HS-5 (cell line): Measurements from ENCODE around the gene DCLK1.

Source experiments
- DNase-seq: peaks from one replicate; pipeline ENCODE4 v3.0.0-alpha.2; 2012; ENCODE audit warnings: low read depth

The DCLK1 gene

DNA sequence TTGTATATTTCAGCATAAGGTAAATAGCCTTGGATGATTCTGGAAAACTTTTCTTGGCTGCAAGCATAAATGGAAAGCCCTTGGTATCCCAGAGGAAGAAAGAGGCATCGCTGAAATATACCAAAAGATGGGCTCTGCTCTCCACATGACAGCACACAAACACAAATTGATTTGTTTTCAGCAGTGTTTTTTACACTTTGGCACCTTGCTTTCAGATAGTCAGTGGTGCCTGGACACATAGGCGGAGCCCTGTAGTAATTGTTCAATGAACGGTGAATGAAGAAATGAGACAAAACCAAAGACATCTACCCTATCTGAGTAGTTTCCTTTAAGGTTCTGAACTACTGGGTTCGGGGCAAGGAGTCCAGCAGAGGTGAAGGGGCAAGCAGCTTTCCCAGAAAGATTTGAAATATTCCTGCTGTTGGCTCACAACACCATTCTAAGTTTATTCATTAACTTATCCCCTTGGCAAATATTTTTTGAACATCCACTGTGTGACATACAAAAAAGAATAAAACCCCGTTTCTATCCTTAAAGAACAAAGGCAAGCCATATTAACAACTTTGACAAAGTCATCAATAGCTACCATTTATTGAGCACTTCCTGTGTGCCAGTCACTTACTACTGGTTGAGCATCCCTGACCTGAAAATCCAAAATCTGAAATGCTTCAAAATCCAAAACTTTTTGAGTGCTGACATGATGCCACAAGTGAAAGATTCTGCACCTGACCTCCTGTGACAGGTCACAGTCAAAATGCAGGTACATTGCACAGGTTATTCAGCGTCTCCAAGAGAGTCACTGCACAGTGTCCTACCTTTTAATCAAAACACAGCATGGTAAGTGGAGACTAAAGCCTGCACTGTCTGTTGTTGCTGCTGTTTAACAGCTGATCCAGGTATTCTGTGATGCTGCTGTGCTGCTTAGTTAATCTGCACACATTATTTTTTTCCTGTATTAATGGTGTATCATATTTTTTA is 238.1 kb downstream of the DCLK1 start:
- no peak for DNase-seq

GRCh38 chr13:35891507-35892441 is 239.4 kb downstream of the DCLK1 start:
- DNase-seq: peak; percentile 25

DNA sequence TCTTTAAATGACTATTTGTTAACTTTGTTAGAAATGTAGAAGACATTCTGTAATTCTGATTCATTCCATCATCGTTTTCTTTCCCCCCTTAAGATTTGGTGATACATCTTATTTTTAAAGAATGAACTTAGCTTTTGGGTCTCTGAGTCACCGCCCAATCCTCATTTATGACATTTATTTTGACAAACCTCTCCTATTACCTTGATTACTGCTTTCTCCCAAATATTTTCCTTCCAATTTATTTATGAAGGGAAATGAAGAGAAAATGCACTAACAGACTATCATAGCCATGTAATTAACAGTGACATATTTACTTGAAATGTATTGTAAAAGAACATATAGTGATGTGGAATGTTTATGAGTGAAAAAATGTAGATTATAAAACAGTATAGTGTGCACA is 241.6 kb downstream of the DCLK1 start:
- DNase-seq: no peak

GRCh38 chr13:35888981-35889380 is 242.2 kb downstream of the DCLK1 start:
- no peak for DNase-seq

GRCh38 chr13:35888457-35888883 is 242.7 kb downstream of the DCLK1 start:
- no peak for DNase-seq

GRCh38 chr13:35887115-35887666 is 244.0 kb downstream of the DCLK1 start:
- DNase-seq: no peak

GRCh38 chr13:35886332-35887114 is 244.7 kb downstream of the DCLK1 start:
- no peak for DNase-seq

DNA sequence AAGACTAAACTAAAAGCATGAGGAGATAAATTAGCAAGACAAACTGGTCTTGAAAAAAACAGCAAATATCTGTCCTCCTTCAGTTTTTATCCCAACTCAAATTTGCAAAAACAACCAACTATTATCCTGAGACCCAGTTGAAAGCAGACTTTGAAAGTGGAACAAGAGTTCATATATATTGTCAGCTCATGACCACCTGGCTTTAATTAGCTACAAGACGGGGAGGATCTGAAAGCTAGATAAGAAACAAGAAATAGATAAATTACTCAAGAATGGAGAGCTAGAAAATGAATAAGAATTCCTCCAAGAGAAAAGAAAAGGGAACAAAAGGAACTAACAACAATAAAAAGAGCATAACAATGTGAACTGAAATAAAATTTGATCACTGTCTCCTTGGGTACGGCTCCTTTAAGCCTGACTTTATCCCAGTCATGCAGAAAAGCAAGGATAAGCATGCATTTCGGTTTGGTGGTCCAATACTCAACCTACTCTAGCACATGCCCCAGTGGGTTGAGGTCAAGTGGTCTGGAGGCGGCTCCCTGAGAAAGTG is 246.9 kb downstream of the DCLK1 start:
- no peak for DNase-seq

GRCh38 chr13:35882722-35883497 is 248.3 kb downstream of the DCLK1 start:
- no peak for DNase-seq

GRCh38 chr13:35881360-35881759 is 249.8 kb downstream of the DCLK1 start:
- DNase-seq: no peak

GRCh38 chr13:35879111-35879510 is 252.1 kb downstream of the DCLK1 start:
- no peak for DNase-seq

DNA sequence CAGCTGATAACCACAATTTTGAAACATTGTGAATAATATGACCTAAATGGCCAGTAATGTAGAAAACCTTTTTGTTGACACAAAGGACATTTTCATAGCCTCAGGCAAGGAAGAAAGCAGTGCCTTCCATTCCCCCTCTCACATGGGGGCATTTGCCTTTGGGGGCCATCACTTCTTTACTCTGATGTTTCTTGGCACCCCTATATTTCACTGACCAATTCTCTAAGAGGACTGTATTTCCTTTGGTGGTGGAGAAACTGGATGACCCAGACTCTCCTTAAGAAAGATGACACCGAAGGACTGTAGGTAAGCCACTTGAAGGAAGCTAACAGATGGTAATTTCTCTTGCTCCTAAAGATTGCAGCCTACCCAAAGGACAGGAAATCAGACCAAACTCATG is 254.6 kb downstream of the DCLK1 start:
- no peak for DNase-seq

GRCh38 chr13:35874704-35875103 is 256.5 kb downstream of the DCLK1 start:
- no peak for DNase-seq

- no peak for DNase-seq
Measured at GRCh38 chr13:35872369-35872768, 258.8 kb downstream of the DCLK1 start.

GRCh38 chr13:35871561-35871960 is 259.6 kb downstream of the DCLK1 start:
- DNase-seq: no peak

- DNase-seq: no peak
Measured at GRCh38 chr13:35866801-35867200, 264.4 kb downstream of the DCLK1 start.

GRCh38 chr13:35865341-35866240 is 265.6 kb downstream of the DCLK1 start:
- DNase-seq: no peak

DNA sequence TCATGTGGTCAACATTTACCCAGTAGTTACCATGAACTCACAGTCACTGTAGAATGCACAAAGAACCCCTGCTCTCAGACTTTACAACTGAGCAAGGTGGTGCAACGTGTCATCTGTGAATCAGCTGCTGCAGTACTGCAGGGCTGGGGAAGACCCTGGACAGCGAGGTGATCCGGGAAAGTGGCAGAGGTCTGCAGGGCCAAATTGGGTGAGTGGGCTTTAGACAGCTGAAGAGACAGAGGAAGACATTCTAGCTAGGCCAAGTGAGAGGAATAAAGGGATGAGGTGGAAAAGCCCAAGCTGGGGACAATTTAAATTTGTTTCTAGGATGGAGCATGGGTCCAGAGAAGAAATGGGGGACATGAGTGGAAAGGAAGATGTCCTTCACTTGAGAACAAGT is 270.5 kb downstream of the DCLK1 start:
- DNase-seq: no peak

DNA sequence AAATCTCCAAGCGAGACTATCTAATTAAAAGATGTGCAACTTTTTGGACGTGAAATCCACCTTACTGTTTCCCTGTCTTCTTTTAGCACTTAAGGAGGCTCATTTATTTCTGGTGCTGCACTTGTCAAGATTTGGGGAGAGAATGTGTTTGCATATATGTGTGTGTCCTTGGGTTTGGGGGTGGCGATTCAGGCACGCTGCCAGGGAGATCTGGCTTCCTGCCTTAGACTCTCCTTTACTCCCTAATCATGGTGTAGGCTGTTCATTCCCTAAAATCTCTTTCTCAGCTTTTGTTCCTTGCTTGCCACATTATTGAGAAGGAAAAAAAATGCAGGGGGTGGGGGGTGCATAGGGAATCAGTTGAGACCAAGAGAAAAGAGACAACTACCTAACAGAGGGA is 271.2 kb downstream of the DCLK1 start:
- DNase-seq: no peak
